AG09319 (cell line): Measurements from ENCODE around the gene PDF.
A peak's percentile ranks its signal among the peaks of the same experiment; 100 is the strongest.

Source experiments
- DNase-seq: peaks from one replicate; pipeline ENCODE4 v3.0.0-alpha.2; 2010; ENCODE audit warnings: low read depth; ENCODE audit errors: extremely low read depth
- TF ChIP-seq, protein P1 (sequence below): IDR thresholded peaks from 2 replicates; pipeline ENCODE4 v1.5.1; 2011; ENCODE audit warnings: low read depth, mild to moderate bottlenecking, inconsistent platforms, low read length, moderate library complexity

PDF gene

DNA sequence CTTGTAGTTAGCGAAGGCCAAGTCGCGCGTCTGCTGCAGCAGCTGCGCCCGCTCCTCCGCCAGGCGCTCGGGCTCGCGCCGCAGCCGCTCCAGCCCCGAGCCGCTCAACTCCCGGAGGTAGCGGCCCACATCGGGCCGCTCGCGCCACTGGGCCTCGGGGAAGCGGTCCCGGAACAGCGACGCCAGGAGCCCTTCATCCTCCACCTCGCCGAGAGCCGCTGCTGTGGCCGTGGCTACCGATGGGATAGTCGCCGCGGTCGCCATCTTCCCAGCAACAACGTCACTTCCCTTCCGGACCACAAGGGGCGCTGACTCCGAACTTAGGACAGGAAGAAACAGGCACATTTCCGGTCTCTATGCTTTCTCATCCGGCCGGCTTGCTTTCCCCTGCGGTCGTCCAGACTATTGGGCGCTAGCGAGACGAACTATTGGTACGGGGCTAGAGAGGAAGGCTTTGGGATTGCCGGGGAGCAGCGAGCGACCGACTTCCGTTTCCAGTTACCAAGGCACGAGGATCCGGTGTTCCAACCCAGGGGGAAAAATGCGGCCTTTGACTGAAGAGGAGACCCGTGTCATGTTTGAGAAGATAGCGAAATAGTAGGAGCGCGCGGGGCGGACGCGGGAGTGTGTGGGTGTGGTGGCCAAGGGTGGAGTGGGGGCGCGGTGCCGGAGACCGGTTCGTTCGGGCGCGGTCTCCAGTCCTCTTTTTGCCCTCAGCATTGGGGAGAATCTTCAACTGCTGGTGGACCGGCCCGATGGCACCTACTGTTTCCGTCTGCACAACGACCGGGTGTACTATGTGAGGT is 9.1 kb upstream of the PDF start, which contains the start of the genes COG8 and NIP7:
COG8 (minus strand) TSS at position 276 of the 806 bp plus-strand sequence; CDS start at position 264, 12 bp downstream.
NIP7 (plus strand) TSS at position 484 of the 806 bp plus-strand sequence; CDS start at position 542, 58 bp downstream.
- TF ChIP-seq, protein P1, sequence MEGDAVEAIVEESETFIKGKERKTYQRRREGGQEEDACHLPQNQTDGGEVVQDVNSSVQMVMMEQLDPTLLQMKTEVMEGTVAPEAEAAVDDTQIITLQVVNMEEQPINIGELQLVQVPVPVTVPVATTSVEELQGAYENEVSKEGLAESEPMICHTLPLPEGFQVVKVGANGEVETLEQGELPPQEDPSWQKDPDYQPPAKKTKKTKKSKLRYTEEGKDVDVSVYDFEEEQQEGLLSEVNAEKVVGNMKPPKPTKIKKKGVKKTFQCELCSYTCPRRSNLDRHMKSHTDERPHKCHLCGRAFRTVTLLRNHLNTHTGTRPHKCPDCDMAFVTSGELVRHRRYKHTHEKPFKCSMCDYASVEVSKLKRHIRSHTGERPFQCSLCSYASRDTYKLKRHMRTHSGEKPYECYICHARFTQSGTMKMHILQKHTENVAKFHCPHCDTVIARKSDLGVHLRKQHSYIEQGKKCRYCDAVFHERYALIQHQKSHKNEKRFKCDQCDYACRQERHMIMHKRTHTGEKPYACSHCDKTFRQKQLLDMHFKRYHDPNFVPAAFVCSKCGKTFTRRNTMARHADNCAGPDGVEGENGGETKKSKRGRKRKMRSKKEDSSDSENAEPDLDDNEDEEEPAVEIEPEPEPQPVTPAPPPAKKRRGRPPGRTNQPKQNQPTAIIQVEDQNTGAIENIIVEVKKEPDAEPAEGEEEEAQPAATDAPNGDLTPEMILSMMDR = peak; percentile 83
- peak; percentile 95 for DNase-seq

DNA sequence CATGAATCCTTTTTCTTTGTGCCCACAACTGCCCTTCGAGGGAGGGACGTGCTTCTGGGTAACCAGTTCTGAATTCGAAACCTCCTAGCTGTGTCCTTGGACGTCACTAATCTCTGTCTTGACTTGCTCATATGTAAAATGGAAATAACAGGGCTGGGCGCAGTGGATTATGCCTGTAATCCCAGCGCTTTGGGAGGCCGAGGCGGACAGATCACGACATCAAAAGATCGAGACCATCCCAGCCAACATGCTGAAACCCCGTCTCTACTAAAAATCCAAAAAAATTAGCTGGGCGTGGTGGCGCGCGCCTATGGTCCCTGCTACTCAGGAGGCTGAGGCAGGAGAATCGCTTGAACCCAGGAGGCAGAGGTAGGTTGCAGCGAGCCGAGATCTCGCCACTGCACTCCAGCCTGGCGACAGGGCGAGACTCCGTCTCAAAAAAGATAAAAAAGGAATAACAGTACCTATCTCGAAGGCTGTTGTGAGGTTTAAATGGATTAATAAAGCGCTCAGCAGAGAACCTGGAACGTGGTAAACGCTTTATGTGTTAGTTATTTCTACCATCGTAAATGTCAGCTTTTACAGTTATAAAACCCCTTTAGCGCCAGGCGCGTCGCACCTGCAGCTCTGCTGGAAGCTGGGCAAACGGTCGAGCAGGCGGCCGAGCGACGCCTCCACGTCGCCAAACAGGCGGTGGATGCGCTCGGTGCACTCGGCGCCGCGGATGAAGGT is 8.3 kb upstream of the PDF start:
- TF ChIP-seq, protein P1 = no peak
- no peak for DNase-seq

- TF ChIP-seq, protein P1 = no peak
Observed at GRCh38 chr16:69334696-69335095, 4.3 kb upstream of the PDF start.

DNA sequence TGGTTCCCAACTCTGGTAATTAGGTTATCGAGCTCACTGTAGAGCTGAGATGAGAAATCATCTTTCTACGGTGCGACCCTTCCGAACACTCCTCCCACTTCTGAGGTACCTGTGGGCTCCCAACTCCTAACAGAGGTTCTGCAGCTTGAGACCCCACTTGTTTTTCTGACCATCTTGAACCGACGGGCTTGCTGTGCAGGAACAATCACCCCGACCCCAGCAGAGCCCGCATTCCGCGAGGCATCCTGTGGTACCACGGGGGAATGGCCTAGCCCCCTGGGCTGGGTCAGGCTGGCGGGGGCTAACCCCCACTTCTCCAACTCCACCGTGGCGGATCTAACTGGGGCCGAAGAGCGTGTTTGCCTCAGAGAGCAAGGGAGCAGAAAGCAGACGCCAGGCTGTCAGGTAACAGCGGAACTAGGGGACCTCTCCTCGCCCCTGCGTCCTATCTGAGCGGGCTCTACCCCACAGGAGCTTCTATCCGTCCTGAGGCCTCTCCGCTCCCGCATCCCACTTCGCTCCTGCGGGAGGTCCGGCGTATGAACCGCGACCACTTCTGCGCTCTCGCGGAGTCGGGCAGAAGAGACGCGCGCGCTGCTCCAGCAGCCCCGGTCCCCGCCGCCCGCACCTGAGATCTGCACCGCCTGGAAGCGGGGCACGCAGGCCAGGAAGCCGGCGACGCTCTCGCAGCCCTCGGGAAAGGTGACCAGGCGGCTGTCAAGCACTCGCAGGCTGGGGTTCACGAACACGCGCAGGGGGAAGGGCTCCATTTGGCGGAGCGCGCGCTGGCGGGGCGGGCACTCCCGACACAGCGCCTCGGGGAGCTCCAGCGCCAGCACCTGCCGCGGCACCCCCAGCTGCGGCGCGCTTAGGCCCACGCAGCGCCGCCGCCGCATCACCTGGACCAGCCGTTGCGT is 761 bp downstream of the PDF start:
- TF ChIP-seq, protein P1 = no peak
- DNase-seq = no peak

More at GRCh38 chr16:69334696-69335095, 4.3 kb upstream of the PDF start:
- DNase-seq = no peak

DNA sequence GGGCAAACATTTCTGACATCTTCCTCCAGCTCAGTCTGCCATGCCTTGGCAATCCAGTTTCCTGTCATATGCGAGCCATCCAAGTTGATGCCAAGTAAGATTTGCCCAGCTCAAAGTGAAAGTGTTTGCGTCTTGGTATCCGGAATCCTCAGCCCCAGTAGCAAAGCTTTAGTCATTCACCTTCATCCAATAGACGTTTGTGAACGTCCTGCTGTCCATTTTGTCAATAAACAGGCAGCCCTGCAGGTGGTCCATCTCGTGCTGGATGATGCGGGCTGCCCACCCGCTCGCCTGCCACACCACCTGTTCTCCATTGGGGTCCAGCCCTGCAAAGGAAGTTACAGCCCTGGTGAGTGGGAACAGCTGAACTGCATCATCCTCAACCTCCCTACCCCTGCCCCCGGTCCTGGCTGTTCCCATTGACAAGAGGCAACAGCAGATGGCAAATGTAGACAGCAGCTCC is 1.5 kb downstream of the PDF start:
- TF ChIP-seq, protein P1 = no peak
- DNase-seq = no peak

GRCh38 chr16:69327585-69328310 is 2.6 kb downstream of the PDF start:
- DNase-seq = no peak
- TF ChIP-seq, protein P1 = no peak
